ENCODE measurements around the gene MINDY1. TPM values are rescaled to one million over a fixed set of nuclear protein-coding genes. Genes with fewer than 3 reads are reported as not detected.

MINDY1 gene
- polyA plus RNA-seq, 3 donors: 11.5 to 25.0 (median 13.2) TPM

GRCh38 chr1:150981805-150982712 lies 24.6 kb downstream of the MINDY1 start, which contains the start of gene ANXA9:
TSS of gene ANXA9 (plus strand) at chr1:150982292. CDS start at chr1:150983106, 814 bp downstream.
- Histone ChIP-seq H3K36me3 (replicated peaks in 1 of 2; ENCODE audit: control insufficient read depth in 1 of 2, insufficient read depth in 2 of 2, low read length in 2 of 2) (no peaks in the 10 kb centered on the region), H3K9me3 (replicated peaks in 1 of 2; ENCODE audit: control insufficient read depth in 1 of 2, insufficient read depth in 1 of 2, low read length in 2 of 2) (no peaks in the 10 kb centered on the region), H3K27me3 (ENCODE audit: control insufficient read depth in 2 of 2, insufficient read depth in 2 of 2, low read length in 2 of 2) (no peaks in the 10 kb centered on the region), H3K4me1 (ENCODE audit: control insufficient read depth in 1 of 2, insufficient read depth in 2 of 2, low read length in 2 of 2) (peaks cover 28 to 29% of the 10 kb centered on the region in 2 donors), H3K27ac (ENCODE audit: low read depth in 1 of 2, low read length in 2 of 2) (no peak within 1 kb of the TSS), H3K79me2 (ENCODE audit: insufficient read depth, low read length) (peaks cover 9% of the 10 kb centered on the region), H3K9ac (ENCODE audit: insufficient read depth, low read length, poor library complexity, severe bottlenecking) (no peak within 1 kb of the TSS), H3K4me2 (replicated peaks; ENCODE audit: extremely low read depth, low read length, poor library complexity, severe bottlenecking) (no peak within 1 kb of the TSS), H3K4me3 (replicated peaks in 1 of 3; ENCODE audit: low read depth in 2 of 3, low read length in 3 of 3) (no peak within 1 kb of the TSS), H4K20me1 (ENCODE audit: insufficient read depth, low read length) (no peaks in the 10 kb centered on the region), H2AFZ (ENCODE audit: insufficient read depth, low read depth, low read length, poor library complexity, severe bottlenecking) (no peak within 1 kb of the TSS)
- peaks cover 0 to 4% of the 10 kb centered on the region in 2 donors for H3K36me3 Mint-ChIP-seq
- no peak for DNase-seq
- H3K4me1 Mint-ChIP-seq: peaks cover 26% of the 10 kb centered on the region
- peak within 1 kb of the TSS in 1 of 7 donors; percentile 15 for H3K27ac Mint-ChIP-seq
- WGBS (ENCODE audit: insufficient coverage): 87% methylated on average over 4 of the region's 12 CpGs
- no peak for TF ChIP-seq CTCF (IDR thresholded peaks at IDR 0.05)
- intact Hi-C loops (cut with micrococcal nuclease): no loop called here
- peaks cover 0 to 1% (median 0%) of the 10 kb centered on the region in 3 donors for H3K27me3 Mint-ChIP-seq (ENCODE audit: low read depth in 3 of 3)
- H3K9me3 Mint-ChIP-seq: no peaks in the 10 kb centered on the region
- H3K4me3 Mint-ChIP-seq: no peak within 1 kb of the TSS

GRCh38 chr1:150981177-150981804 lies 25.4 kb downstream of the MINDY1 start:
- Mint-ChIP-seq H3K9me3 (no peaks in the 10 kb centered on the region), H3K27ac (no peak overlapping the region), H3K36me3 (peaks cover 0 to 4% of the 10 kb centered on the region in 2 donors), H3K27me3 (ENCODE audit: low read depth in 3 of 3) (peaks cover 0 to under 1% (median 0%) of the 10 kb centered on the region in 3 donors), H3K4me1 (peaks cover 34% of the 10 kb centered on the region), H3K4me3 (no peak overlapping the region)
- H3K9me3 ChIP-seq (replicated peaks in 1 of 2; ENCODE audit: control insufficient read depth in 1 of 2, insufficient read depth in 1 of 2, low read length in 2 of 2): no peaks in the 10 kb centered on the region
- H3K36me3 ChIP-seq (replicated peaks in 1 of 2; ENCODE audit: control insufficient read depth in 1 of 2, insufficient read depth in 2 of 2, low read length in 2 of 2): no peaks in the 10 kb centered on the region
- H3K4me1 ChIP-seq (ENCODE audit: control insufficient read depth in 1 of 2, insufficient read depth in 2 of 2, low read length in 2 of 2): peaks cover 35 to 36% of the 10 kb centered on the region in 2 donors
- no peak overlapping the region for H3K4me3 ChIP-seq (replicated peaks in 1 of 3; ENCODE audit: low read depth in 2 of 3, low read length in 3 of 3)
- WGBS (ENCODE audit: insufficient coverage): 92% methylated on average over 6 of the region's 6 CpGs
- H3K27ac ChIP-seq (ENCODE audit: low read depth in 1 of 2, low read length in 2 of 2): no peak overlapping the region
- H2AFZ ChIP-seq (ENCODE audit: insufficient read depth, low read depth, low read length, poor library complexity, severe bottlenecking): no peak overlapping the region
- no peak overlapping the region for H3K9ac ChIP-seq (ENCODE audit: insufficient read depth, low read length, poor library complexity, severe bottlenecking)
- H4K20me1 ChIP-seq (ENCODE audit: insufficient read depth, low read length): no peaks in the 10 kb centered on the region
- DNase-seq: no peak
- no peak for TF ChIP-seq CTCF (IDR thresholded peaks at IDR 0.05)
- H3K27me3 ChIP-seq (ENCODE audit: control insufficient read depth in 2 of 2, insufficient read depth in 2 of 2, low read length in 2 of 2): no peaks in the 10 kb centered on the region
- intact Hi-C loops (cut with micrococcal nuclease): no loop called here
- H3K79me2 ChIP-seq (ENCODE audit: insufficient read depth, low read length): peaks cover 11% of the 10 kb centered on the region
- H3K4me2 ChIP-seq (replicated peaks; ENCODE audit: extremely low read depth, low read length, poor library complexity, severe bottlenecking): no peak overlapping the region
